HepG2 (cell line): ENCODE results near the gene SOHLH2.

Experiments used
- CEBPG ChIP-seq: IDR thresholded peaks from 2 replicates; pipeline ENCODE4 v1.6.1; 2016
- CREB1 ChIP-seq, 2 experiments: fragments of 450-650 bp in 1 of 2; IDR thresholded peaks; 2 replicates each; pipeline ENCODE4 v1.6.1; 2016 to 2017; ENCODE audit warnings: control low read depth in 1 of 2, mild to moderate bottlenecking in 1 of 2, missing compliant biosample characterization in 1 of 2, missing genetic modification characterization in 1 of 2
- CREM ChIP-seq, 2 experiments: sonication (generic) in 1 of 2; formaldehyde crosslinking in 1 of 2; IDR thresholded peaks; 2 replicates each; pipeline versions ENCODE4 v1.4.0 to v1.6.1; 2016 to 2020; ENCODE audit warnings: antibody characterized with exemption in 1 of 2, mild to moderate bottlenecking in 1 of 2, missing genetic modification reagents in 1 of 2
- FOXC1 ChIP-seq: sonication (generic); formaldehyde crosslinking; IDR thresholded peaks from 2 replicates; pipeline ENCODE4 v1.8.0; 2022; ENCODE audit warnings: mild to moderate bottlenecking, missing genetic modification reagents, borderline replicate concordance
- KAT7 ChIP-seq: IDR thresholded peaks from 2 replicates; pipeline ENCODE4 v1.6.1; 2018; ENCODE audit warnings: borderline replicate concordance, missing compliant biosample characterization
- POLR2A ChIP-seq, 2 experiments: IDR thresholded peaks; 2 replicates each; pipeline ENCODE4 v1.6.1; 2011; ENCODE audit warnings: low read depth in 2 of 2, low read length in 2 of 2, mild to moderate bottlenecking in 1 of 2, moderate library complexity in 1 of 2; ENCODE audit not compliant: insufficient read depth in 1 of 2
- ZFP36 ChIP-seq: fragments of 150-350 bp; IDR thresholded peaks from 2 replicates; pipeline ENCODE4 v1.6.1; 2018; ENCODE audit warnings: borderline replicate concordance, low read length, low read depth; ENCODE audit not compliant: partially characterized antibody
- ZKSCAN8 ChIP-seq: IDR thresholded peaks from 2 replicates; pipeline ENCODE4 v1.6.1; 2016; ENCODE audit warnings: borderline replicate concordance, missing genetic modification reagents, missing compliant biosample characterization
- ZNF17 ChIP-seq: sonication (generic); formaldehyde crosslinking; IDR thresholded peaks from 2 replicates; pipeline ENCODE4 v1.5.0; 2020; ENCODE audit warnings: mild to moderate bottlenecking, missing genetic modification reagents
- ZNF317 ChIP-seq: sonication (generic); formaldehyde crosslinking; IDR thresholded peaks from 2 replicates; pipeline ENCODE4 v1.5.0; 2020; ENCODE audit warnings: mild to moderate bottlenecking, missing genetic modification reagents
- ZNF335 ChIP-seq: sonication (generic); formaldehyde crosslinking; IDR thresholded peaks from 2 replicates; pipeline ENCODE4 v1.4.0; 2020; ENCODE audit warnings: missing genetic modification reagents
- TF ChIP-seq, protein P1 (sequence below), 2 experiments: IDR thresholded peaks; 2 replicates each; pipeline ENCODE4 v1.6.1; 2011 to 2012; ENCODE audit warnings: low read length in 2 of 2, borderline replicate concordance in 1 of 2, low read depth in 1 of 2, mild to moderate bottlenecking in 1 of 2, moderate library complexity in 1 of 2
- TF ChIP-seq, protein P2 (sequence below): sonication (generic); formaldehyde crosslinking; IDR thresholded peaks from 2 replicates; pipeline ENCODE4 v1.5.0; 2020; ENCODE audit warnings: mild to moderate bottlenecking, missing genetic modification reagents, moderate library complexity

DNA sequence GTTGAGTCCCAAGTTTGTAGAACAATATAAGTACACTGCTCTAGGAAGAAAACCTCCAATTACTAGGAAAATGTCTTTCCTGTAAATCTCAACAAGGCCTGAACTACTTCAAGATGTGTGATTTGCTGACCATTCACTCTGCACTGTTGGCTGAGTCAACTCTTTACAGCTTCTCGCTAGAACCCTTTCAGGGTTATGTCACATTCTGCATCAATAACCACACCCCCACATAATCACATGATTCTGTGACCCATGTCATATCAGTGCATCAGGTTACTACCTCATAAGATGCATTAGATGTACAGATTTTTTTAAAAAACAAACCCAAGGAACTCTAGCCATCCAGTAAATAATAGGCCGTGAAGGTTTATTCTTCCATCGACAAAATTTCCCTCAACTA, 67.0 kb downstream of the SOHLH2 start:
- TF ChIP-seq, protein P1, sequence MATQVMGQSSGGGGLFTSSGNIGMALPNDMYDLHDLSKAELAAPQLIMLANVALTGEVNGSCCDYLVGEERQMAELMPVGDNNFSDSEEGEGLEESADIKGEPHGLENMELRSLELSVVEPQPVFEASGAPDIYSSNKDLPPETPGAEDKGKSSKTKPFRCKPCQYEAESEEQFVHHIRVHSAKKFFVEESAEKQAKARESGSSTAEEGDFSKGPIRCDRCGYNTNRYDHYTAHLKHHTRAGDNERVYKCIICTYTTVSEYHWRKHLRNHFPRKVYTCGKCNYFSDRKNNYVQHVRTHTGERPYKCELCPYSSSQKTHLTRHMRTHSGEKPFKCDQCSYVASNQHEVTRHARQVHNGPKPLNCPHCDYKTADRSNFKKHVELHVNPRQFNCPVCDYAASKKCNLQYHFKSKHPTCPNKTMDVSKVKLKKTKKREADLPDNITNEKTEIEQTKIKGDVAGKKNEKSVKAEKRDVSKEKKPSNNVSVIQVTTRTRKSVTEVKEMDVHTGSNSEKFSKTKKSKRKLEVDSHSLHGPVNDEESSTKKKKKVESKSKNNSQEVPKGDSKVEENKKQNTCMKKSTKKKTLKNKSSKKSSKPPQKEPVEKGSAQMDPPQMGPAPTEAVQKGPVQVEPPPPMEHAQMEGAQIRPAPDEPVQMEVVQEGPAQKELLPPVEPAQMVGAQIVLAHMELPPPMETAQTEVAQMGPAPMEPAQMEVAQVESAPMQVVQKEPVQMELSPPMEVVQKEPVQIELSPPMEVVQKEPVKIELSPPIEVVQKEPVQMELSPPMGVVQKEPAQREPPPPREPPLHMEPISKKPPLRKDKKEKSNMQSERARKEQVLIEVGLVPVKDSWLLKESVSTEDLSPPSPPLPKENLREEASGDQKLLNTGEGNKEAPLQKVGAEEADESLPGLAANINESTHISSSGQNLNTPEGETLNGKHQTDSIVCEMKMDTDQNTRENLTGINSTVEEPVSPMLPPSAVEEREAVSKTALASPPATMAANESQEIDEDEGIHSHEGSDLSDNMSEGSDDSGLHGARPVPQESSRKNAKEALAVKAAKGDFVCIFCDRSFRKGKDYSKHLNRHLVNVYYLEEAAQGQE (IDR thresholded peaks at IDR 0.05; ENCODE audit: borderline replicate concordance in 1 of 2, low read depth in 1 of 2, low read length in 2 of 2) = no peak
- TF ChIP-seq ZNF335 (CRISPR knock-in tag) (no peak), POLR2A (IDR thresholded peaks at IDR 0.05; ENCODE audit: insufficient read depth in 1 of 2, low read depth in 2 of 2, low read length in 2 of 2) (no peak), KAT7 (CRISPR knock-in tag) (no peak), CEBPG (no peak), ZNF317 (no peak), FOXC1 (CRISPR knock-in tag) (no peak), CREB1 (IDR thresholded peaks at IDR 0.05) (no peak), CREB1 (CRISPR knock-in tag; IDR thresholded peaks at IDR 0.05) (no peak), ZFP36 (no peak), ZKSCAN8 (CRISPR knock-in tag) (no peak), CREM (IDR thresholded peaks at IDR 0.05) (no peak), CREM (CRISPR knock-in tag; IDR thresholded peaks at IDR 0.05) (no peak), ZNF17 (no peak)
- TF ChIP-seq, protein P2, sequence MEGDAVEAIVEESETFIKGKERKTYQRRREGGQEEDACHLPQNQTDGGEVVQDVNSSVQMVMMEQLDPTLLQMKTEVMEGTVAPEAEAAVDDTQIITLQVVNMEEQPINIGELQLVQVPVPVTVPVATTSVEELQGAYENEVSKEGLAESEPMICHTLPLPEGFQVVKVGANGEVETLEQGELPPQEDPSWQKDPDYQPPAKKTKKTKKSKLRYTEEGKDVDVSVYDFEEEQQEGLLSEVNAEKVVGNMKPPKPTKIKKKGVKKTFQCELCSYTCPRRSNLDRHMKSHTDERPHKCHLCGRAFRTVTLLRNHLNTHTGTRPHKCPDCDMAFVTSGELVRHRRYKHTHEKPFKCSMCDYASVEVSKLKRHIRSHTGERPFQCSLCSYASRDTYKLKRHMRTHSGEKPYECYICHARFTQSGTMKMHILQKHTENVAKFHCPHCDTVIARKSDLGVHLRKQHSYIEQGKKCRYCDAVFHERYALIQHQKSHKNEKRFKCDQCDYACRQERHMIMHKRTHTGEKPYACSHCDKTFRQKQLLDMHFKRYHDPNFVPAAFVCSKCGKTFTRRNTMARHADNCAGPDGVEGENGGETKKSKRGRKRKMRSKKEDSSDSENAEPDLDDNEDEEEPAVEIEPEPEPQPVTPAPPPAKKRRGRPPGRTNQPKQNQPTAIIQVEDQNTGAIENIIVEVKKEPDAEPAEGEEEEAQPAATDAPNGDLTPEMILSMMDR (CRISPR knock-in tag) = no peak
